OCI-LY3 (cell line): ENCODE measurements around the gene YLPM1.

ENCODE experiments used
- EZH2phosphoT487 ChIP-seq: fragments of 200-600 bp; shearing (Covaris generic); IDR thresholded peaks from 2 replicates; pipeline ENCODE4 v1.6.1; 2018; ENCODE audit warnings: antibody characterized with exemption, mixed run types, low read depth
- TF ChIP-seq, protein P1 (sequence below): fragments of 200-600, 300-600 bp; sonication (generic); IDR thresholded peaks from 2 replicates; pipeline ENCODE4 v1.5.1; 2014; ENCODE audit warnings: antibody characterized with exemption, low read length, low read depth

DNA sequence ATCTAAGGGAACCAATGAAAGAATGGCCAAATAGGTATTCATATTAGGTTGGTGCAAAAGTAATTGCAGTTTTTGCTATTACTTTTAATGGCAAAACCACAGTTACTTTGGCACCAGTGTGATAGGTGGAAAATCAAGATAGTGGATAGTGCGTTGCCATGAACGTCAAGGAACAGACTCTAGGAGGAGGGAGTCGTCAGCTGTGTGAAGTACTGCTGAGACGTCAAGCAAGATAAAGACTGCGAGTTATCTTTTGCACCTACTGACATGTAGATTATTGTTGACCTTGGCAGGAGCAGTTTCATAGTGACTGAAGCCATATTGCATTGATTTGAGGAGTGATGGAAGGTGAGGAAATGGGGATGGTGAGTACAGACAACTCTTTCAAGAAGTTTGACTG is 8.3 kb downstream of the YLPM1 start:
- TF ChIP-seq, protein P1, sequence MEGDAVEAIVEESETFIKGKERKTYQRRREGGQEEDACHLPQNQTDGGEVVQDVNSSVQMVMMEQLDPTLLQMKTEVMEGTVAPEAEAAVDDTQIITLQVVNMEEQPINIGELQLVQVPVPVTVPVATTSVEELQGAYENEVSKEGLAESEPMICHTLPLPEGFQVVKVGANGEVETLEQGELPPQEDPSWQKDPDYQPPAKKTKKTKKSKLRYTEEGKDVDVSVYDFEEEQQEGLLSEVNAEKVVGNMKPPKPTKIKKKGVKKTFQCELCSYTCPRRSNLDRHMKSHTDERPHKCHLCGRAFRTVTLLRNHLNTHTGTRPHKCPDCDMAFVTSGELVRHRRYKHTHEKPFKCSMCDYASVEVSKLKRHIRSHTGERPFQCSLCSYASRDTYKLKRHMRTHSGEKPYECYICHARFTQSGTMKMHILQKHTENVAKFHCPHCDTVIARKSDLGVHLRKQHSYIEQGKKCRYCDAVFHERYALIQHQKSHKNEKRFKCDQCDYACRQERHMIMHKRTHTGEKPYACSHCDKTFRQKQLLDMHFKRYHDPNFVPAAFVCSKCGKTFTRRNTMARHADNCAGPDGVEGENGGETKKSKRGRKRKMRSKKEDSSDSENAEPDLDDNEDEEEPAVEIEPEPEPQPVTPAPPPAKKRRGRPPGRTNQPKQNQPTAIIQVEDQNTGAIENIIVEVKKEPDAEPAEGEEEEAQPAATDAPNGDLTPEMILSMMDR: no peak
- no peak for TF ChIP-seq EZH2phosphoT487
